Ovary (tissue), 9 donors: ENCODE results near the gene SACM1L. TPM values are rescaled to one million over a fixed set of nuclear protein-coding genes. Genes with fewer than 3 reads are reported as not detected.

Source experiments
- DNase-seq, 5 donors: peaks; one replicate each; pipeline ENCODE4 v3.0.0-alpha.2; 2019 to 2020
- H3K27ac ChIP-seq, 2 donors: fragments of 200-600 bp; one replicate each; pipeline versions ENCODE4 v1.5.1 to v1.8.0; 2019 to 2022
- H3K27me3 ChIP-seq: fragments of 200-600 bp; one replicate; pipeline ENCODE4 v1.8.0; 2022
- H3K36me3 ChIP-seq: fragments of 200-600 bp; sonication (generic); one replicate; pipeline ENCODE4 v1.5.1; 2019
- H3K4me1 ChIP-seq: one replicate; pipeline ENCODE4 v1.8.1; 2013; ENCODE audit warnings: mild to moderate bottlenecking, moderate library complexity; ENCODE audit not compliant: insufficient read depth
- H3K4me3 ChIP-seq: fragments of 200-600 bp; sonication (generic); one replicate; pipeline ENCODE4 v1.5.1; 2017
- H3K9me3 ChIP-seq, 2 donors: fragments of 200-600 bp in 1 of 2; sonication (generic) in 1 of 2; one replicate each; pipeline versions ENCODE4 v1.5.1 to v1.8.1; 2013 to 2019; ENCODE audit warnings: mild to moderate bottlenecking in 1 of 2, moderate library complexity in 1 of 2
- CTCF ChIP-seq, 3 donors: fragments of 450-650 bp in 2 of 3; fragments of 200-600 bp in 1 of 3; IDR thresholded peaks; one replicate each; pipeline versions ENCODE4 v1.5.1 to v1.8.0; 2016 to 2022; ENCODE audit warnings: antibody characterized with exemption in 3 of 3, mild to moderate bottlenecking in 1 of 3
- EP300 ChIP-seq: sonication (generic); formaldehyde crosslinking; IDR thresholded peaks from one replicate; pipeline ENCODE4 v1.6.1; 2017; ENCODE audit warnings: antibody characterized with exemption
- POLR2A ChIP-seq: fragments of 450-650 bp; IDR thresholded peaks from one replicate; pipeline ENCODE4 v1.6.1; 2017; ENCODE audit warnings: antibody characterized with exemption, mild to moderate bottlenecking, moderate library complexity
- WGBS, 3 donors: extraction: QIAGEN DNeasy Blood & Tissue Kit in 1 of 3; methylation state at CpG; one replicate each; pipeline versions ENCODE4 v1.1.5 to v1.1.7; 2013 to 2017; 5-methylcytosine and 5-hydroxymethylcytosine counted together
- intact Hi-C, 4 donors: fragments of 100-400 bp; cut with DNase I; formaldehyde crosslinking; loops; one replicate each; pipeline versions ENCODE4 v1.11.0 to v1.15.1; 2022 to 2023
- polyA plus RNA-seq, 2 donors: library from polyadenylated mRNA; stranded (reverse); fragments of 200-250 nt in 1 of 2; fragments of 350-450 nt in 1 of 2; fragmentation: Illumina TruSeq in 1 of 2; extraction: RNeasy Lipid Tissue Mini Kit (QIAGEN cat#74804) in 1 of 2; gene quantifications; one replicate each; pipeline ENCODE4 v1.2.3, GENCODE V29; 2013 to 2014
- total RNA-seq, 7 donors: library from RNA; depleted of rRNA in 2 of 7; stranded (reverse); fragments of >200 nt in 2 of 7; fragmentation: NEBNext Ultra II Directional in 3 of 7; extraction: Animal tissue kit (Norgen Biotek cat#: 25700) in 3 of 7; gene quantifications; one replicate each; pipeline versions ENCODE4 v1.1.0 to v1.2.4, GENCODE V29; 2016 to 2023
- donor health status: DM: no; HTN: no; CAD: no; lungs with moderate emphysema.
- donor health status: DM: no; HTN: no; CAD: no.
- donor health status: Bipolar disorder and iron deficiency.
- donor health status: DM: yes; HTN: yes; CAD: no.
- donor health status: DM: no; HTN: no; CAD: no.
- donor health status: DM: yes; HTN: yes; CAD: no.

SACM1L gene
- total and polyA plus RNA-seq, 9 donors, result 19.0 to 47.3 (median 32.1) TPM

GRCh38 chr3:45792036-45792435 is 102.8 kb downstream of the SACM1L start:
- H3K9me3 ChIP-seq, result no peaks in the 10 kb centered on the region
- 83 to 93% (median 87%) methylated on average over 2 of the region's 2 CpGs for WGBS, 3 donors

GRCh38 chr3:45792516-45793172 is 103.4 kb downstream of the SACM1L start:
- no peaks in the 10 kb centered on the region for H3K36me3 ChIP-seq
- no peak for DNase-seq
- H3K27me3 ChIP-seq, result no peaks in the 10 kb centered on the region
- peaks cover 2% of the 10 kb centered on the region for H3K4me1 ChIP-seq
- no peak overlapping the region for H3K4me3 ChIP-seq
- no peaks in the 10 kb centered on the region for H3K9me3 ChIP-seq
- intact Hi-C loops, result no loop called here
- TF ChIP-seq EP300, result no peak
- no peak for TF ChIP-seq CTCF (IDR thresholded peaks at IDR 0.05)
- WGBS, 3 donors, result 89 to 95% (median 90%) methylated on average over 7 of the region's 7 CpGs
- H3K27ac ChIP-seq, result no peak overlapping the region

More at GRCh38 chr3:45792036-45792435, 102.8 kb downstream of the SACM1L start:
- no peak for DNase-seq
- H3K4me1 ChIP-seq, result peaks cover 2% of the 10 kb centered on the region
- TF ChIP-seq POLR2A, result no peak
- TF ChIP-seq CTCF (IDR thresholded peaks at IDR 0.05), result no peak
- no peak for TF ChIP-seq EP300
- no peaks in the 10 kb centered on the region for H3K36me3 ChIP-seq
- H3K27me3 ChIP-seq, result no peaks in the 10 kb centered on the region
- H3K4me3 ChIP-seq, result no peak overlapping the region
- intact Hi-C loops, result no loop called here
- no peak overlapping the region for H3K27ac ChIP-seq

GRCh38 chr3:45793482-45794176 is 104.4 kb downstream of the SACM1L start:
- no peak for TF ChIP-seq POLR2A
- TF ChIP-seq CTCF (IDR thresholded peaks at IDR 0.05), result no peak
- TF ChIP-seq EP300, result no peak
- Histone ChIP-seq H3K4me3 (no peak overlapping the region), H3K4me1 (peaks cover 2% of the 10 kb centered on the region), H3K27me3 (no peaks in the 10 kb centered on the region), H3K36me3 (no peaks in the 10 kb centered on the region), H3K9me3 (no peaks in the 10 kb centered on the region), H3K27ac (no peak overlapping the region)
- 55 to 66% (median 64%) methylated on average over 9 of the region's 9 CpGs for WGBS, 3 donors
- no peak for DNase-seq
- intact Hi-C loops, result no loop called here

GRCh38 chr3:45794177-45794560 is 105.0 kb downstream of the SACM1L start:
- 94 to 96% (median 95%) methylated on average over 5 of the region's 5 CpGs for WGBS, 3 donors
- no peaks in the 10 kb centered on the region for H3K9me3 ChIP-seq
- TF ChIP-seq EP300 (no peak), CTCF (IDR thresholded peaks at IDR 0.05) (no peak), POLR2A (no peak)
- no peak for DNase-seq
- H3K4me3 ChIP-seq, result no peak overlapping the region
- no peaks in the 10 kb centered on the region for H3K36me3 ChIP-seq
- intact Hi-C loops, result no loop called here
- peaks cover 2% of the 10 kb centered on the region for H3K4me1 ChIP-seq
- no peak overlapping the region for H3K27ac ChIP-seq
- H3K27me3 ChIP-seq, result no peaks in the 10 kb centered on the region
